Measurements from ENCODE around the gene ADCYAP1R1.

DNA sequence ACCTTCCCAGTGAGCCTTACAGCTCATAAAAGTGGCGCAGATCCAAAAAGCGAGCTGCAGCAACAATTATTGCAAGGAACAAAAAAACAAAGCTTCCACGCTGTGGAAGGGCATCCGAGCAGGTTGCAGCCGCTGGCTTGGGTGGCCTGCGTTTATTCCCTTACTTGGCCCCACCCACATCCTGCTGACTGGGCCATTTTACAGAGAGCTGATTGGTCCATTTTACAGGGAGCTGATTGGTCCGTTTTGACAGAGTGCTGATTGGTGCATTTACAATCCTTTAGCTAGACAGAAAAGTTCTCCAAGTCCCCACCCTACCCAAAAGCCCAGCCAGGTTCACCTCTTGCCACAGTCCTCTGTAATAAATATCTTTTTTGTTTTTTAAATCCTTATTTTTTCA, 85.1 kb downstream of the ADCYAP1R1 start:
- TF ChIP-seq, protein P1, sequence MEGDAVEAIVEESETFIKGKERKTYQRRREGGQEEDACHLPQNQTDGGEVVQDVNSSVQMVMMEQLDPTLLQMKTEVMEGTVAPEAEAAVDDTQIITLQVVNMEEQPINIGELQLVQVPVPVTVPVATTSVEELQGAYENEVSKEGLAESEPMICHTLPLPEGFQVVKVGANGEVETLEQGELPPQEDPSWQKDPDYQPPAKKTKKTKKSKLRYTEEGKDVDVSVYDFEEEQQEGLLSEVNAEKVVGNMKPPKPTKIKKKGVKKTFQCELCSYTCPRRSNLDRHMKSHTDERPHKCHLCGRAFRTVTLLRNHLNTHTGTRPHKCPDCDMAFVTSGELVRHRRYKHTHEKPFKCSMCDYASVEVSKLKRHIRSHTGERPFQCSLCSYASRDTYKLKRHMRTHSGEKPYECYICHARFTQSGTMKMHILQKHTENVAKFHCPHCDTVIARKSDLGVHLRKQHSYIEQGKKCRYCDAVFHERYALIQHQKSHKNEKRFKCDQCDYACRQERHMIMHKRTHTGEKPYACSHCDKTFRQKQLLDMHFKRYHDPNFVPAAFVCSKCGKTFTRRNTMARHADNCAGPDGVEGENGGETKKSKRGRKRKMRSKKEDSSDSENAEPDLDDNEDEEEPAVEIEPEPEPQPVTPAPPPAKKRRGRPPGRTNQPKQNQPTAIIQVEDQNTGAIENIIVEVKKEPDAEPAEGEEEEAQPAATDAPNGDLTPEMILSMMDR (IDR thresholded peaks at IDR 0.05; ENCODE audit: borderline replicate concordance, extremely low read depth, low read length, poor library complexity, severe bottlenecking), result no peak
- no peak for TF ChIP-seq EZH2 (IDR thresholded peaks at IDR 0.05; ENCODE audit: borderline replicate concordance, low read depth, low read length, severe bottlenecking)
